ENCODE data around the gene LAMC3. TPM values are rescaled to one million over a fixed set of nuclear protein-coding genes. Genes with fewer than 3 reads are reported as not detected.
A peak's percentile ranks its signal among the peaks of the same experiment; 100 is the strongest.

LAMC3 gene
- total RNA-seq, 4 donors from 2014 or later: 0.06 to 0.50 (median 0.34) TPM; not detected in 1

DNA sequence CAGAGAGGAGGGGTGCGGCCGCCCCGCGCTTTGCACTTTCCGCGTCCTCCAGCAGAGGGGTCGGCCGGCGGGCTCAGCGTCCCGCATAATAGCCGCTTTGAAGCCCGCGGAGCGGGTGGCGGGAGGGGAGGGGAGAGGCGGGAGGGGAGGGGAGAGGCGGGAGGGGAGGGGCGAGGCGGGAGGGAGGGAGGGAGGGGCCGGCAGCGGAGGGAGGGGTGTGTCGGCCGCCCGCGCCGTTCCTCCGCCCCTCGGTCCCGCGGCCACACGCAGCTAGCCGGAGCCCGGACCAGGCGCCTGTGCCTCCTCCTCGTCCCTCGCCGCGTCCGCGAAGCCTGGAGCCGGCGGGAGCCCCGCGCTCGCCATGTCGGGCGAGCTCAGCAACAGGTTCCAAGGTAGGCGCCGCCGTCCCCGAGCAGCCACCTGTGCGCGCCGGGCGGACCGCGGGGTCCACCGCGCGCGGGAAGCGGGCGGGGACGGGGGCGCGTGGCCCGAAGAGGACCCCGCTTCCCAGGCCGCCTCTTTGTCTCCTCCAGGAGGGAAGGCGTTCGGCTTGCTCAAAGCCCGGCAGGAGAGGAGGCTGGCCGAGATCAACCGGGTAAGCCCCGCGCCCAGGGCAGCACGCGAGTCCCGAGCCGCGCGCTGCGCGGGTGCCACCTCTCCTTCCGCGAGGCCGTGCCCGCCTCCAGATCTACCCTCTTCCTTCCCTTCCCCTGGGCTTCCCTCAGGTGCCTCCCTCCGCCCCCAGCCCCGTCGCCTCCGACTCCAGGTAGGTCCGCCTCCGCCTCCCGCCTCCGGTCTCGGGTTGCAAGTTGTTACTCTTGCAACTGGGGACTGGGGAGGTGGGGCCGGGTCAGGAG lies 87.5 kb downstream of the LAMC3 start, which contains the start of gene AIF1L:
TSS of gene AIF1L (plus strand) at position 263 of the 857 bp plus-strand sequence. CDS start at position 362, 99 bp downstream.
- peaks cover 0 to 75% (median 28%) of the 10 kb centered on the region in 4 donors for H3K27me3 ChIP-seq
- TF ChIP-seq, protein P1, sequence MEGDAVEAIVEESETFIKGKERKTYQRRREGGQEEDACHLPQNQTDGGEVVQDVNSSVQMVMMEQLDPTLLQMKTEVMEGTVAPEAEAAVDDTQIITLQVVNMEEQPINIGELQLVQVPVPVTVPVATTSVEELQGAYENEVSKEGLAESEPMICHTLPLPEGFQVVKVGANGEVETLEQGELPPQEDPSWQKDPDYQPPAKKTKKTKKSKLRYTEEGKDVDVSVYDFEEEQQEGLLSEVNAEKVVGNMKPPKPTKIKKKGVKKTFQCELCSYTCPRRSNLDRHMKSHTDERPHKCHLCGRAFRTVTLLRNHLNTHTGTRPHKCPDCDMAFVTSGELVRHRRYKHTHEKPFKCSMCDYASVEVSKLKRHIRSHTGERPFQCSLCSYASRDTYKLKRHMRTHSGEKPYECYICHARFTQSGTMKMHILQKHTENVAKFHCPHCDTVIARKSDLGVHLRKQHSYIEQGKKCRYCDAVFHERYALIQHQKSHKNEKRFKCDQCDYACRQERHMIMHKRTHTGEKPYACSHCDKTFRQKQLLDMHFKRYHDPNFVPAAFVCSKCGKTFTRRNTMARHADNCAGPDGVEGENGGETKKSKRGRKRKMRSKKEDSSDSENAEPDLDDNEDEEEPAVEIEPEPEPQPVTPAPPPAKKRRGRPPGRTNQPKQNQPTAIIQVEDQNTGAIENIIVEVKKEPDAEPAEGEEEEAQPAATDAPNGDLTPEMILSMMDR (IDR thresholded peaks at IDR 0.05): peak in 1 of 3 experiments; percentile 17
- TF ChIP-seq POLR2A (IDR thresholded peaks at IDR 0.05; ENCODE audit: low read depth): no peak
- peak in 1 of 2 donors; percentile 36 for TF ChIP-seq POLR2AphosphoS5 (IDR thresholded peaks at IDR 0.05)
- H3K27ac ChIP-seq (replicated peaks in 1 of 4): peak within 1 kb of the TSS; percentile 61 to 77 (median 66)
- intact Hi-C loops (cut with DNase I): no loop called here
- H3K4me3 ChIP-seq: peak within 1 kb of the TSS; percentile 60 to 64 (median 62)
- DNase-seq (ENCODE audit: extremely low spot score): no peak
- H3K9me3 ChIP-seq: no peaks in the 10 kb centered on the region
- peaks cover 15 to 46% (median 38%) of the 10 kb centered on the region in 4 donors for H3K4me1 ChIP-seq
- 3% methylated on average over 29 of the region's 99 CpGs for WGBS
- H3K36me3 ChIP-seq: no peaks in the 10 kb centered on the region

DNA sequence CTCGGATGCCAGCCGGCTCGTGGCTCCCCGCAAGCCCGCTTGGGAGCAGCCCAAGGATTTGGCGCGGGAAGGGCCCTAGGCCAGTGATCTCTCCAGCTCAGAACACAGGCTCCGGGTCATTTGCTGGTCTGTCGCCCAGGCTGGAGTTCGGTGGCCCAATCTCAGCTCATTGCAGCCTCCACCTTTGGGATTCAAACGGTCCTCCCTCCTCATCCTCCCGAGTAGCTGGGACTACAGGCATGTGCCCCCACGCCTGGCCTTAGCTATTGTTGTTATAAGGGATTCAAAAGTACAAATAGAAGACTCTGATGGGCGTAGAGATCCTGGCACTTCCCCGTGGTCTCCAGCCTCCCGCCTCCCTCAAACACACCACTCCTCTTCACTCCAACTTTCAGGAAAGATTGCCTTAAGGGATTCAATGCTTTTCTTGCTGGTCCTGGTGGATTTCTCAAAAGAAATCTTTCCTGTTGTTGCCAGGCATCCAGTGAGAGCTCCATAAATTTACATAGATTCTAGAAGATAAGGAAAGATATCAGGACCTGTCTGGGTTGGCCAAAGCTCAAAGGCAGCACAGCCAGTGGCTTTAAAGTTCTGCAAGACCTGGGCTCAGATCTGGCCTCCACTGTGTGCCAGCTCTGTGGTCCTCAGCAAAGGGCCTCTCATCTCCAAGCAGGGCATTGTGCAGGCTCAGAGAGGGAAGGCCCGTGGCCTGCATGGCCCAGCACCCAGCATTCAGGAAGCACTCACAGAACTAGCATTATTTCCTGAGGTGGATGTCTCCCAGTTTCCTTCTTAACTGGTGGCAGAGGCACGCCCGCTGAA lies 88.4 kb downstream of the LAMC3 start:
- Histone ChIP-seq H3K27me3 (peaks cover 0 to 71% (median 28%) of the 10 kb centered on the region in 4 donors), H3K4me3 (peak overlapping the region; percentile 60 to 64 (median 62)), H3K4me1 (peaks cover 21 to 51% (median 38%) of the 10 kb centered on the region in 4 donors), H3K27ac (replicated peaks in 1 of 4) (peak overlapping the region; percentile 61 to 77 (median 66)), H3K9me3 (no peaks in the 10 kb centered on the region), H3K36me3 (no peaks in the 10 kb centered on the region)
- intact Hi-C loops (cut with DNase I): no loop called here
- no peak for TF ChIP-seq POLR2A (IDR thresholded peaks at IDR 0.05; ENCODE audit: low read depth)
- TF ChIP-seq EP300 (IDR thresholded peaks at IDR 0.05): no peak
- TF ChIP-seq, protein P1 (IDR thresholded peaks at IDR 0.05): no peak
- TF ChIP-seq POLR2AphosphoS5 (IDR thresholded peaks at IDR 0.05): no peak
- 44% methylated on average over 14 of the region's 19 CpGs for WGBS
- DNase-seq (ENCODE audit: extremely low spot score): no peak

DNA sequence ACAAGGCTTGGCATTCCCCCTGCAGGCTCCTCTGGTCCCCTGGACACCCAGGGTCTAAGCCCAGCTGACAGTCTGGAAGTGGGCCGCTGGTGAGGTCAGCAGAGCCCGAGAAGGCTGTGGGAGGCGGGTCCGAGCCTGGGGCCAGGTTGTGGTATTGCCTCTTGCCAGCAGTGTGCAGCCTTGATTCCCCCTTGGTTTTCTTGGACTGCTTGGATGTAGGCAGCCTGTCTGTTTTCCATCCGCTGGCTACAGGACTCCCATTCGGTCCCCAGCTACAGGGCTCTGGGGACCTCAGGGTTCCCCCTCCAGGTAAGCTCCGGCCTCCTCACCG lies 88.9 kb downstream of the LAMC3 start:
- Histone ChIP-seq H3K36me3 (no peaks in the 10 kb centered on the region), H3K4me1 (peaks cover 21 to 52% (median 39%) of the 10 kb centered on the region in 4 donors), H3K27ac (replicated peaks in 1 of 4) (peak overlapping the region in 1 of 4 donors; percentile 7), H3K4me3 (peak overlapping the region; percentile 16 to 64 (median 60)), H3K9me3 (no peaks in the 10 kb centered on the region), H3K27me3 (peaks cover 0 to 66% (median 28%) of the 10 kb centered on the region in 4 donors)
- intact Hi-C loops (cut with DNase I): no loop called here
- WGBS: 91% methylated on average over 7 of the region's 8 CpGs
- no peak for DNase-seq (ENCODE audit: extremely low spot score)
- TF ChIP-seq EP300 (IDR thresholded peaks at IDR 0.05): no peak
- TF ChIP-seq, protein P1 (IDR thresholded peaks at IDR 0.05): no peak
- TF ChIP-seq POLR2A (IDR thresholded peaks at IDR 0.05; ENCODE audit: low read depth): no peak
- TF ChIP-seq POLR2AphosphoS5 (IDR thresholded peaks at IDR 0.05): no peak

- peak overlapping the region in 2 of 4 donors; percentile 7 to 17 for H3K27ac ChIP-seq (replicated peaks in 1 of 4)
- H3K4me1 ChIP-seq: peaks cover 21 to 52% (median 40%) of the 10 kb centered on the region in 4 donors
- H3K36me3 ChIP-seq: peaks cover 0 to 3% (median 0%) of the 10 kb centered on the region in 4 donors
- no peak for DNase-seq (ENCODE audit: extremely low spot score)
- intact Hi-C loops (cut with DNase I): no loop called here
- peak overlapping the region in 2 of 4 donors; percentile 60 for H3K4me3 ChIP-seq
- TF ChIP-seq POLR2A (IDR thresholded peaks at IDR 0.05; ENCODE audit: low read depth): no peak
- no peak for TF ChIP-seq POLR2AphosphoS5 (IDR thresholded peaks at IDR 0.05)
- TF ChIP-seq, protein P1 (IDR thresholded peaks at IDR 0.05): no peak
- no peak for TF ChIP-seq EP300 (IDR thresholded peaks at IDR 0.05)
- H3K27me3 ChIP-seq: peaks cover 0 to 59% (median 28%) of the 10 kb centered on the region in 4 donors
- WGBS: 79% methylated on average over 13 of the region's 13 CpGs
- no peaks in the 10 kb centered on the region for H3K9me3 ChIP-seq
Observed at GRCh38 chr9:131098391-131099101, 89.6 kb downstream of the LAMC3 start.
